ENCODE results near the gene KCNJ12.

GRCh38 chr17:21352221-21352980 lies 23.8 kb upstream of the KCNJ12 start:
- TF ChIP-seq CTCF (IDR thresholded peaks at IDR 0.05) (no peak), POLR2A (IDR thresholded peaks at IDR 0.05) (no peak)
